GM12878 (cell line): ENCODE data around the gene GZMH. TPM values are rescaled to one million over a fixed set of nuclear protein-coding genes. Genes with fewer than 3 reads are reported as not detected.

Experiments used
- ATAC-seq: fragments of 200-7000 bp; cut with Tn5 transposase; 3 replicates; pipeline ENCODE4 v1.9.1; 2020; ENCODE audit warnings: mild to moderate bottlenecking, moderate library complexity
- BruUV-seq: library from RNA; stranded (reverse); fragments of 400-500 nt; replicated peaks from 2 replicates; lab custom pipeline; 2021; lab: Mats Ljungman, UMichigan
- CTCF ChIA-PET: fragments of 300-600 bp; sonication (Branson Sonifier 250); formaldehyde crosslinking; extraction: SDS; loops from one replicate; lab custom pipeline; 2021; ENCODE audit warnings: inconsistent platforms; lab: Yijun Ruan, JAX
- POLR2A ChIA-PET: fragments of 350-600 bp; formaldehyde crosslinking; extraction: SDS; loops from one replicate; lab custom pipeline; 2021; ENCODE audit warnings: inconsistent platforms; lab: Charles Lee
- RAD21 ChIA-PET: fragments of 300-600 bp; sonication (Branson Sonifier 250); formaldehyde crosslinking; loops from one replicate; lab custom pipeline; 2023; ENCODE audit warnings: antibody characterized with exemption; ENCODE audit not compliant: unreplicated experiment; lab: Charles Lee
- SMC1A ChIA-PET: fragments of 300-600 bp; sonication (Branson Sonifier 250); formaldehyde crosslinking; loops from one replicate; lab custom pipeline; 2023; ENCODE audit not compliant: unreplicated experiment, uncharacterized antibody; lab: Charles Lee
- DNase-seq: peaks from one replicate; pipeline ENCODE4 v3.0.0-alpha.2; 2011; ENCODE audit warnings: low read depth, low spot score
- FAIRE-seq: peaks from 3 replicates; lab custom pipeline; 2011; peaks lifted over from hg19 to GRCh38; lab: Jason Lieb, UNC
- H2AFZ ChIP-seq: 2 replicates; pipeline ENCODE4 v1.6.0; 2011; ENCODE audit warnings: low read depth, low read length, control low read depth; ENCODE audit not compliant: control insufficient read depth
- H3K27ac ChIP-seq: 2 replicates; pipeline ENCODE4 v1.5.1; 2011; ENCODE audit warnings: control low read depth; ENCODE audit not compliant: control insufficient read depth, insufficient read depth
- H3K27me3 ChIP-seq, 2 experiments: replicated peaks in 1 of 2; 2 replicates each; pipeline versions ENCODE4 v1.6.0 to v1.6.1; 2011; ENCODE audit warnings: low read length in 1 of 2; ENCODE audit not compliant: control insufficient read depth in 2 of 2, insufficient read depth in 2 of 2
- H3K36me3 ChIP-seq, 2 experiments: 2 replicates each; pipeline ENCODE4 v1.5.1; 2011; ENCODE audit warnings: low read length in 1 of 2; ENCODE audit not compliant: control insufficient read depth in 2 of 2, insufficient read depth in 2 of 2
- H3K4me1 ChIP-seq: 2 replicates; pipeline ENCODE4 v1.6.1; 2011; ENCODE audit warnings: mild to moderate bottlenecking, low read length, moderate library complexity, mixed read lengths; ENCODE audit not compliant: control insufficient read depth, insufficient read depth
- H3K4me2 ChIP-seq: 2 replicates; pipeline ENCODE4 v1.6.0; 2011; ENCODE audit warnings: control low read depth; ENCODE audit not compliant: control insufficient read depth, insufficient read depth
- H3K4me3 ChIP-seq: fragments of 200-600 bp; sonication (generic); 2 replicates; pipeline ENCODE4 v1.5.1; 2016
- H3K79me2 ChIP-seq: 2 replicates; pipeline ENCODE4 v1.6.0; 2011; ENCODE audit warnings: low read length; ENCODE audit not compliant: control insufficient read depth, insufficient read depth
- H3K9ac ChIP-seq: 2 replicates; pipeline ENCODE4 v1.8.0; 2011; ENCODE audit warnings: low read length, control low read depth, mixed read lengths; ENCODE audit not compliant: control insufficient read depth, insufficient read depth
- H3K9me3 ChIP-seq: replicated peaks from 3 replicates; pipeline ENCODE4 v1.5.1; 2011; ENCODE audit warnings: mild to moderate bottlenecking, low read length; ENCODE audit not compliant: control insufficient read depth, insufficient read depth
- H4K20me1 ChIP-seq: 2 replicates; pipeline ENCODE4 v1.6.0; 2011; ENCODE audit not compliant: control insufficient read depth, insufficient read depth
- BHLHE40 ChIP-seq, 2 experiments: fragments of 450-650 bp in 1 of 2; IDR thresholded peaks; 2 replicates each; pipeline ENCODE4 v1.6.1; 2011 to 2017; ENCODE audit warnings: low read depth in 2 of 2, borderline replicate concordance in 1 of 2, improper control_type of control experiment in 1 of 2, low read length in 1 of 2, mild to moderate bottlenecking in 1 of 2
- IRF3 ChIP-seq: fragments of 450-650 bp; IDR thresholded peaks from 2 replicates; pipeline ENCODE4 v1.6.1; 2014; ENCODE audit warnings: mild to moderate bottlenecking
- KLF5 ChIP-seq: fragments of 450-650 bp; IDR thresholded peaks from 2 replicates; pipeline ENCODE4 v1.6.1; 2014; ENCODE audit warnings: mild to moderate bottlenecking; ENCODE audit not compliant: partially characterized antibody
- RFX5 ChIP-seq: IDR thresholded peaks from 2 replicates; pipeline ENCODE4 v1.6.1; 2011; ENCODE audit warnings: low read depth, low read length, improper control_type of control experiment
- SUZ12 ChIP-seq: fragments of 200-600 bp; sonication (generic); IDR thresholded peaks from one replicate; pipeline ENCODE4 v1.6.1; 2018; ENCODE audit warnings: antibody characterized with exemption, mild to moderate bottlenecking; ENCODE audit not compliant: unreplicated experiment
- TARDBP ChIP-seq: IDR thresholded peaks from 2 replicates; pipeline ENCODE4 v1.6.1; 2016; ENCODE audit warnings: borderline replicate concordance
- ZBTB11 ChIP-seq: fragments of 450-650 bp; formaldehyde crosslinking; IDR thresholded peaks from 2 replicates; pipeline ENCODE4 v1.5.0; 2022; ENCODE audit warnings: mild to moderate bottlenecking, missing genetic modification characterization
- ZNF207 ChIP-seq: fragments of 450-650 bp; IDR thresholded peaks from 2 replicates; pipeline ENCODE4 v1.6.1; 2014; ENCODE audit warnings: antibody characterized with exemption, mild to moderate bottlenecking, borderline replicate concordance
- WGBS: methylation state at CpG from one replicate; pipeline ENCODE4 v1.1.6; 2016; ENCODE audit warnings: low lambda C conversion rate; ENCODE audit not compliant: insufficient replicate concordance, insufficient coverage; ENCODE audit errors: missing lambda C conversion rate; 5-methylcytosine and 5-hydroxymethylcytosine counted together
- in situ Hi-C: fragments of 300-500 bp; cut with MboI; formaldehyde crosslinking; loops from 9 replicates; pipeline ENCODE4 v1.14.3; 2018; ENCODE audit warnings: mixed read lengths
- intact Hi-C: fragments of 100-400 bp; cut with micrococcal nuclease; formaldehyde crosslinking; loops from one replicate; pipeline ENCODE4 v1.14.2; 2022; ENCODE audit not compliant: unreplicated experiment
- polyA plus RNA-seq, 11 experiments: library from polyadenylated mRNA; depleted of rRNA in 4 of 11; unstranded in 6 of 11; stranded (reverse) in 5 of 11; fragments of >200 nt; fragmentation: Nextera tagmentation in 4 of 11; fragmentation: Illumina TruSeq in 1 of 11; extraction: Ambion mirVana in 4 of 11; extraction: Trizol in 1 of 11; gene quantifications; 1 replicate in 1 of 11; 2 replicates in 10 of 11; pipeline versions ENCODE4 v1.2.1 to v1.2.3, GENCODE V29; 2011 to 2016; ENCODE audit warnings: inconsistent platforms in 2 of 11, missing spikeins in 2 of 11, low read depth in 1 of 11
- total RNA-seq, 4 experiments: library from RNA; depleted of rRNA in 3 of 4; stranded (reverse); fragments of >200 nt in 3 of 4; fragmentation: Illumina TruSeq in 1 of 4; extraction: Trizol in 1 of 4; gene quantifications; 2 replicates each; pipeline versions ENCODE4 v1.2.1 to v1.2.3, GENCODE V29; 2013 to 2021

GZMH gene
- total and polyA plus RNA-seq, 10 of the 15 experiments (the other 5 are each of a cell fraction or from before 2014, with no cell fraction given) = 0.16 to 0.53 (median 0.22) TPM; not detected in 6

GRCh38 chr14:24606297-24606696 is 3.2 kb downstream of the GZMH start:
- intact Hi-C loops = loop anchor here (10.0 kb wide), 1 partner anchor 121 kb away; no protein-coding TSS in a partner anchor
- in situ Hi-C loops = loop anchor here (5.0 kb wide), 1 partner anchor 71 kb away; no protein-coding TSS in a partner anchor
- Histone ChIP-seq H4K20me1 (no peaks in the 10 kb centered on the region), H3K4me1 (peaks cover 8% of the 10 kb centered on the region), H3K9ac (no peak overlapping the region), H3K27me3 (no peaks in the 10 kb centered on the region), H3K27ac (no peak overlapping the region), H3K79me2 (no peaks in the 10 kb centered on the region), H3K9me3 (no peaks in the 10 kb centered on the region), H3K36me3 (no peaks in the 10 kb centered on the region), H2AFZ (no peak overlapping the region), H3K4me2 (no peak overlapping the region), H3K4me3 (no peak overlapping the region)
- FAIRE-seq = no peak
- 11% methylated on average over 3 of the region's 3 CpGs for WGBS
- TF ChIP-seq SUZ12 (no peak), ZBTB11 (no peak), ZNF207 (no peak), IRF3 (no peak), RFX5 (no peak), KLF5 (no peak), TARDBP (no peak), BHLHE40 (IDR thresholded peaks at IDR 0.05; ENCODE audit: borderline replicate concordance in 1 of 2, low read depth in 2 of 2, low read length in 1 of 2) (no peak)
- no TSS peak for BruUV-seq
- no peak for ATAC-seq
- CTCF ChIA-PET = interaction anchor here (0.7 to 5.0 kb wide), 14 partner anchors 8 to 794 kb away, joined by 3 to 41 read pairs (median 6); no protein-coding TSS in a partner anchor
- no peak for DNase-seq
- RAD21 ChIA-PET = interaction anchor here (0.8 to 2.0 kb wide), 4 partner anchors 69 to 104 kb away, joined by 4 to 8 read pairs (median 6); no protein-coding TSS in a partner anchor
- SMC1A ChIA-PET = interaction anchor here (0.9 to 1.3 kb wide), 6 partner anchors 67 to 104 kb away, joined by 4 to 7 read pairs (median 4); no protein-coding TSS in a partner anchor
- POLR2A ChIA-PET = interaction anchor here (1.5 kb wide), 1 partner anchor 67 kb away, joined by 4 read pairs; no protein-coding TSS in a partner anchor
